HG02943 (cell line): ENCODE results near the gene FAM168A.

ENCODE experiments used
- ATAC-seq: cut with Tn5 transposase; IDR thresholded peaks from one replicate; pipeline ENCODE4 v1.9.1; 2021; ENCODE audit warnings: mild to moderate bottlenecking, low read depth, moderate library complexity; ENCODE audit not compliant: unreplicated experiment

The FAM168A gene

GRCh38 chr11:73394416-73395296 lies 203.3 kb downstream of the FAM168A start:
- no peak for ATAC-seq

GRCh38 chr11:73393479-73394415 lies 204.2 kb downstream of the FAM168A start:
- ATAC-seq: no peak

GRCh38 chr11:73393011-73393380 lies 204.9 kb downstream of the FAM168A start:
- ATAC-seq: no peak

DNA sequence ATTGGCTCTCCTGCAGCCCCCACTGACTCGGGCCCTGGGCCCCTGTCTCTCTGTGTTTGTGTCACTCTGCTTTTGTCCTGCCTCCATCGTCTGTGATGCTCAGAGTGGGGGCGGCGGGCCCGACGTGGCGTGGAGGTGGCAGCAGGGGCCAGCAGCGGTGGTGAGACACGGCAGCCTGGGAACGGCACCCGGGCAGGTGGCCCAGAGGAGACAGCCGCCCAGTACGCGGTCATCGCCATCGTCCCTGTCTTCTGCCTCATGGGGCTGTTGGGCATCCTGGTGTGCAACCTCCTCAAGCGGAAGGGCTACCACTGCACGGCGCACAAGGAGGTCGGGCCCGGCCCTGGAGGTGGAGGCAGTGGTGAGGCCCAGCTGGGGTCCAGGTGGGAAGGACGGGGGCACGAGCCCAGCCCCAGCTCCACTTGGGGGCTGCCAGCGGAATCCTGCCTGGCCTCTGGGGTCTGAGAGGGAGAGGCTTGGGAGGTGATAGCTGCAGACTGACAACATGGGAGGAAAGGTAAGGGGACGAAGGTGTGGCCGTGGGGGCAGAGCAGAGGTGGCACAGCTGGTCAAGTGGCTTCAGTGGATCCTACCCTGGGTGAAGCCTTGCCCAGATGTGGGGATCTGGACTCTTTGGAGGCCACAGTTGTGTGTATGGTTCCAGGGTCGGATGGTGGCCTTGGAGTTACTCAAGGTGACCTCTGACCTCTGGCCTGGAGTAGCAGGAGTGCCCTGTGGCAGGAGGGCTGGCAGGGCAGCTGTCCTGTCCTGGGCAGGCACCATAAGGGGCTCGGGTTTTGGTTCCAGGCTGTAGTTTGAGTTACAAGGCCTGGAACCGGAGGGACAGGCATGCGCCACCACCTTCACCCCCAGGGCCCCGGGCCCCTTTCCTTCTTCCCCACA lies 205.6 kb downstream of the FAM168A start:
- ATAC-seq: no peak

GRCh38 chr11:73391665-73392064 lies 206.2 kb downstream of the FAM168A start:
- no peak for ATAC-seq

DNA sequence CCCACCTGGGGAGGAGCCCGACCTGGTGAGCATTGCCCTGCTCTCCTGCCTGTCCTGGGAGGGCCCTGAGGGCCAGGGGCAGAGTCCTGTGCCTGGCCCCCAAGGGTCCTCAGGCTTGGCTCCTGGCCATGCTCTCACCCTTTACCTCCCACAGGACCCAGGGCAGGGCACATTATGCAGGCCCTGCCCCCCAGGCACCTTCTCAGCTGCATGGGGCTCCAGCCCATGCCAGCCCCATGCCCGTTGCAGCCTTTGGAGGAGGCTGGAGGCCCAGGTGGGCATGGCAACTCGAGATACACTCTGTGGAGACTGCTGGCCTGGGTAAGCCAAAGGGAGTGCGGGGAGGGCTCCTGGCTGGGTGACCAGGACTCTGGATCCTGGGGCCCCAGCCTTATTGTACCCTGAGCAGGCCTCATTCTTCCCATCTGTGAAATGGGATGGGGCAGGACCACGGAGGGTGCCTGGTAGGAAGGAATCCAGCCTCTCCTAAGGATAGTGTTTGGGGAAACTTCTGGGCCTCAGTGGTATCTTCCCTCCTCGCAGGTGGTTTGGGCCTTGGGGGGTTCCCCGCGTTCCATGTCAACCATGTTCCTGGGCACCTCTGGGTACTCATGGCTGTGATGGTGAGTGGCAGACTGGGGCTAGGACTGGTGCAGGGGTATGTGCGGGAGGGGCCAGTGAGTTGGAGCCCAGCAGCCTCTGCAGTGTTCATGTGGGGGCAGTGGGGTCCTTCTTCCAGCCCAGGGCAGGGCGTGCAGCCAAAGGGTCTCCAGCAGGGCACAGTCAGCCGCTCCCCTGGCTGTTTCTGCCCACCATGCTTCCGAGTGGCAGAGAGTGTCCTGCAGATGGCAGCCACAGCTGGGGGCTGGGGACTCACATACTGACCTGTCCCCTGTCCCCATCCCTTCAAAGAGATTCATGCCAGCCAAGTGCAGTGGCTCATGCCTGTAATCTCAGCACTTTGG lies 207.0 kb downstream of the FAM168A start:
- ATAC-seq: no peak

- ATAC-seq: no peak
These were observed 208.0 kb downstream of the FAM168A start for GRCh38 chr11:73389916-73390315.

DNA sequence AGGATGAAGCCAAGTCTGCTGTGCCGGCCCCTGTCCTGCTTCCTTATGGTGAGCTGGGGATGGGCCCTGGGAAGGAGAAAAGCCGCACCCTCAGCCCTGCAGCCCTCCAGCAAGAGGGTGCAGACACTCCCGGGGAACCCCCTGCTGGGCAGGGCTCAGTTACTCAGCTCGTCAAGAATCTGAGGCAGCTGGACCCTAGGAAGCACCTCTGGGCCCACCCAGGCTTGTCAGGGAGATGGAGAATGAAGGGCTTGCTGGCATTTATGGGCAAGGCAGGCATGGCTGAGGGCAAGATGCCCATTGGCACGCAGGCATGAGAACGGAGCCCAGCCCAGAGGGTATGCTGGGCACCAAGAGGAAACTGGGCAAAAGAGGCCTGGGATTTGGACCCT lies 208.8 kb downstream of the FAM168A start:
- no peak for ATAC-seq

DNA sequence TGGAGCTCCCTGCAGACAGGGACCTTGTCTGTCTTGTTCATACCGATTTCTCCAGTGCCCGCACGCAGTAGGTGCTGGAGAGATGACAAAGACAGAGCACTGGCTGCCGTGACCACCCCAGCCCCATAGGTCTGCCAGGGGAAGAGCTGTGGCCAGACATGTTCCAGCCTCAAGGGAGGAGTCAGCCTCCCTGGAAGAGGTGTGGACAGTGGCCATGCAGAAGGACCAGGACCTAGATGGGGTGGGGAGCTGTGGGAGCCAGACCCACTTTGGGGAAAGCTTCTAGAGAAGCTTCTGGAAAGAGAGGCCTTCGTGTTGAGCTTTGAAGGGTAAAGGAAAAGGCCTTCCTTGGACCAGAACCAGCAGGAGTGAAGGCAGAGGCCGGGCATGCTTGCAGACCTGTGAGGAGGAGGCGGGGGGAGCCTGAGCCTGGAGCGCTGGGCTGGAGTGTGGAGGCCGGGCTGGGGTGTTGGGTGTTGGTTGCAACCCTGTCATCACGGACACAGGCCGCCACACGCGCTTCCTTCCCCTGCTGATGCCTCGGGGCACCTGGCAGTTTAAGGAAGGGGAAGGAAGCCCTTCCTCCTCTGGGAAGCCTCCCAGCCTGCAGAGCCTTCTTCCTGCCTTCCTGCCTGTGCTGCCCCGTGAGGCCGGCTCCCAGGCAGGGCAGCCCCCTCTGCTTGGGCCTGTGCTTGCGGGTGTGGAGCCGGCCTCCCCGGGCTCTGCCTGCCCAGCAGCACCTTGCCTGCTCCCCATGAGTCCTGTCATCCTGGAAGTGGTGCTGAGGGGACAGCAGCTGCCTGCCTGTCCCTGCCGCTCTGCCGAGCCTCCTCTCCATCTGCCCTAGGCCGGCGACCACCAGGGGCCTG lies 209.4 kb downstream of the FAM168A start:
- no peak for ATAC-seq

- no peak for ATAC-seq
These were observed 210.2 kb downstream of the FAM168A start for GRCh38 chr11:73387594-73388264.

- no peak for ATAC-seq
These were observed 211.4 kb downstream of the FAM168A start for GRCh38 chr11:73386546-73386945.

- no peak for ATAC-seq
These were observed 211.9 kb downstream of the FAM168A start for GRCh38 chr11:73386016-73386415.

DNA sequence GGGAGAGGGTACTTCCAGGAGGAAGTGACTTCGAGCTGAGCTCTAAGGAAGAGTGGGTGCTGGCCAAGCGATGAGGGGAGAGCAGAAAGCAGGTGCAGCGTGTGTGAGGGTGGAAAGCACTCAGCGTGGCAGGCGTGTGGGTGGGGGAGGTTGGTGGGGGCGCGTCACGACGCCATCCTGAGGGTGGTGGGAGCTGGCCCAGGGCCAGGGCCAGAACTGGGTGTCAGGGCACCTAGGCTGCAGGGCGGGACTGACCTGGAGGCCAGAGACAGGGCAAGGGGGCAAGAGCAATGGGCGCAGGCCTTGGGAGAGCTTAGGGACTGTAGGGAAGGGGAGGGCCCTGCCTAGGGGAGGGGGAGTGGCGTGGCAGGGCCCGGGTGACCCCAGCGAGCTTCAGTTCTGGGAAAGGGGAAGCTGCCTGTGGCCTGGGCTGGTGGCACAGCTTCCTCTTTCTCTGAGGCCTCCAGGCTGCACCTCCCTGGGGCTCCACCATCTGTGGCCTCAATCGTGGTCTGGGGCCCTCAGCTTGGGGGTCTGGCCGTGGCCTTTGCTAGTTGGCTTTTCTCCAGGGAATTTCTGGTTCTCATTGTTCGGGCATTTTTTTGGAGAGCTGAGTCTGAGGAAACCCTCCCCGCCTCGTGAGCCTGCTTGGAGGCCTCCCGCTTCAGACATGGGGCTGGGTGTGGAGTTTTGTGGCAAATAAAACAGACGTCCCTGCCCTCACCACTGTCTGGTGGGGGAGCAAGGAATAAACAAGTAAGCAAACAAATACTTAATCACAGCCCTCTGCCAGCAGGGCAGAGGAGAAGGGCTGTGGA lies 212.8 kb downstream of the FAM168A start:
- no peak for ATAC-seq

- ATAC-seq: no peak
These were observed 213.4 kb downstream of the FAM168A start for GRCh38 chr11:73384531-73384871.

GRCh38 chr11:73384125-73384441 lies 213.8 kb downstream of the FAM168A start:
- ATAC-seq: no peak

GRCh38 chr11:73383249-73384124 lies 214.4 kb downstream of the FAM168A start:
- no peak for ATAC-seq
